Upper lobe of left lung (tissue), 6 donors: ENCODE results near the gene RMRP. TPM values are rescaled to one million over a fixed set of nuclear protein-coding genes. Genes with fewer than 3 reads are reported as not detected.

ENCODE experiments used
- ATAC-seq, 2 donors: fragments of 200-7000 bp; cut with Tn5 transposase; one replicate each; pipeline ENCODE4 v1.9.1; 2022; ENCODE audit warnings: mild to moderate bottlenecking in 2 of 2, moderate library complexity in 2 of 2; ENCODE audit not compliant: low FRiP score in 2 of 2
- DNase-seq, 2 donors: peaks; one replicate each; pipeline ENCODE4 v3.0.0-alpha.2; 2019 to 2020
- H3K27ac ChIP-seq, 4 donors: fragments of 200-600 bp; sonication (generic); one replicate each; pipeline ENCODE4 v1.5.1; 2016 to 2019
- H3K27me3 ChIP-seq, 4 donors: fragments of 200-600 bp; sonication (generic); one replicate each; pipeline ENCODE4 v1.5.1; 2017 to 2019
- H3K36me3 ChIP-seq, 4 donors: fragments of 200-600 bp; sonication (generic); one replicate each; pipeline ENCODE4 v1.5.1; 2016 to 2019
- H3K4me1 ChIP-seq, 4 donors: fragments of 200-600 bp; sonication (generic); one replicate each; pipeline ENCODE4 v1.5.1; 2018 to 2019
- H3K4me3 ChIP-seq, 4 donors: fragments of 200-600 bp; sonication (generic); one replicate each; pipeline ENCODE4 v1.5.1; 2017 to 2019; ENCODE audit warnings: mild to moderate bottlenecking in 2 of 4, moderate library complexity in 1 of 4
- H3K9me3 ChIP-seq, 4 donors: fragments of 200-600 bp; sonication (generic); one replicate each; pipeline ENCODE4 v1.5.1; 2018 to 2019
- EP300 ChIP-seq, 4 donors: sonication (generic); formaldehyde crosslinking; IDR thresholded peaks; one replicate each; pipeline ENCODE4 v1.5.1; 2017; ENCODE audit warnings: antibody characterized with exemption in 4 of 4, control low read depth in 2 of 4
- POLR2A ChIP-seq, 4 donors: fragments of 450-650 bp; IDR thresholded peaks; one replicate each; pipeline ENCODE4 v1.5.1; 2016 to 2017; ENCODE audit warnings: antibody characterized with exemption in 4 of 4, mild to moderate bottlenecking in 2 of 4
- POLR2AphosphoS5 ChIP-seq, 2 donors: sonication (generic); formaldehyde crosslinking; IDR thresholded peaks; one replicate each; pipeline ENCODE4 v1.5.1; 2017; ENCODE audit warnings: antibody characterized with exemption in 2 of 2
- WGBS, 2 donors: methylation state at CpG; one replicate each; pipeline ENCODE4 v1.1.5; 2017 to 2018; 5-methylcytosine and 5-hydroxymethylcytosine counted together
- total RNA-seq, 6 donors: library from RNA; depleted of rRNA in 4 of 6; stranded (reverse); fragments of >200 nt in 4 of 6; gene quantifications; one replicate each; pipeline versions ENCODE4 v1.1.0 to v1.2.1, GENCODE V29; 2016 to 2021
- TF ChIP-seq, protein P1 (sequence below), 6 experiments: fragments of 450-650 bp in 4 of 6; fragments of 200-600 bp in 2 of 6; sonication (generic) in 2 of 6; IDR thresholded peaks; one replicate each; pipeline ENCODE4 v1.5.1; 2016 to 2019; ENCODE audit warnings: antibody characterized with exemption in 6 of 6
- donor health status: DM: no; HTN: no; CAD: no; lungs with moderate emphysema.
- donor health status: DM: no; HTN: yes; CAD: no; lungs with severe emphysema.

RMRP gene
- total RNA-seq, 6 donors from 2014 or later: 886 to 22,003 (median 3,451) TPM

DNA sequence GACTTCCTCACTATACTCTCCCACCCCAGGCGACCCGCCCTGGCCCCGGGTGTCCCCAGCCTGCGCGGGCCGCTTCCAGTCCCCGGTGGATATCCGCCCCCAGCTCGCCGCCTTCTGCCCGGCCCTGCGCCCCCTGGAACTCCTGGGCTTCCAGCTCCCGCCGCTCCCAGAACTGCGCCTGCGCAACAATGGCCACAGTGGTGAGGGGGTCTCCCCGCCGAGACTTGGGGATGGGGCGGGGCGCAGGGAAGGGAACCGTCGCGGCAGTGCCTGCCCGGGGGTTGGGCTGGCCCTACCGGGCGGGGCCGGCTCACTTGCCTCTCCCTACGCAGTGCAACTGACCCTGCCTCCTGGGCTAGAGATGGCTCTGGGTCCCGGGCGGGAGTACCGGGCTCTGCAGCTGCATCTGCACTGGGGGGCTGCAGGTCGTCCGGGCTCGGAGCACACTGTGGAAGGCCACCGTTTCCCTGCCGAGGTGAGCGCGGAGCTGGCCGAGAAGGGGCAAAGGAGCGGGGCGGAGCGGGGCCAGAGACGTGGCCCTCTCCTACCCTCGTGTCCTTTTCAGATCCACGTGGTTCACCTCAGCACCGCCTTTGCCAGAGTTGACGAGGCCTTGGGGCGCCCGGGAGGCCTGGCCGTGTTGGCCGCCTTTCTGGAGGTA, 18.0 kb upstream of the RMRP start:
- Histone ChIP-seq H3K27me3 (no peaks in the 10 kb centered on the region), H3K9me3 (no peaks in the 10 kb centered on the region), H3K27ac (no peak overlapping the region), H3K36me3 (no peaks in the 10 kb centered on the region), H3K4me3 (peak overlapping the region; percentile 19 to 55 (median 42)), H3K4me1 (peaks cover 6 to 12% (median 12%) of the 10 kb centered on the region in 4 donors)
- TF ChIP-seq EP300 (IDR thresholded peaks at IDR 0.05) (no peak), POLR2AphosphoS5 (IDR thresholded peaks at IDR 0.05) (no peak)
- TF ChIP-seq, protein P1, sequence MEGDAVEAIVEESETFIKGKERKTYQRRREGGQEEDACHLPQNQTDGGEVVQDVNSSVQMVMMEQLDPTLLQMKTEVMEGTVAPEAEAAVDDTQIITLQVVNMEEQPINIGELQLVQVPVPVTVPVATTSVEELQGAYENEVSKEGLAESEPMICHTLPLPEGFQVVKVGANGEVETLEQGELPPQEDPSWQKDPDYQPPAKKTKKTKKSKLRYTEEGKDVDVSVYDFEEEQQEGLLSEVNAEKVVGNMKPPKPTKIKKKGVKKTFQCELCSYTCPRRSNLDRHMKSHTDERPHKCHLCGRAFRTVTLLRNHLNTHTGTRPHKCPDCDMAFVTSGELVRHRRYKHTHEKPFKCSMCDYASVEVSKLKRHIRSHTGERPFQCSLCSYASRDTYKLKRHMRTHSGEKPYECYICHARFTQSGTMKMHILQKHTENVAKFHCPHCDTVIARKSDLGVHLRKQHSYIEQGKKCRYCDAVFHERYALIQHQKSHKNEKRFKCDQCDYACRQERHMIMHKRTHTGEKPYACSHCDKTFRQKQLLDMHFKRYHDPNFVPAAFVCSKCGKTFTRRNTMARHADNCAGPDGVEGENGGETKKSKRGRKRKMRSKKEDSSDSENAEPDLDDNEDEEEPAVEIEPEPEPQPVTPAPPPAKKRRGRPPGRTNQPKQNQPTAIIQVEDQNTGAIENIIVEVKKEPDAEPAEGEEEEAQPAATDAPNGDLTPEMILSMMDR (IDR thresholded peaks at IDR 0.05): peak in 1 of 6 experiments; percentile 5
- ATAC-seq (peak; percentile 53 to 77), DNase-seq (peak in 1 of 2 donors; percentile 88)
- WGBS, 2 donors: 10 to 14% methylated on average over 23 to 35 of the region's 51 CpGs

DNA sequence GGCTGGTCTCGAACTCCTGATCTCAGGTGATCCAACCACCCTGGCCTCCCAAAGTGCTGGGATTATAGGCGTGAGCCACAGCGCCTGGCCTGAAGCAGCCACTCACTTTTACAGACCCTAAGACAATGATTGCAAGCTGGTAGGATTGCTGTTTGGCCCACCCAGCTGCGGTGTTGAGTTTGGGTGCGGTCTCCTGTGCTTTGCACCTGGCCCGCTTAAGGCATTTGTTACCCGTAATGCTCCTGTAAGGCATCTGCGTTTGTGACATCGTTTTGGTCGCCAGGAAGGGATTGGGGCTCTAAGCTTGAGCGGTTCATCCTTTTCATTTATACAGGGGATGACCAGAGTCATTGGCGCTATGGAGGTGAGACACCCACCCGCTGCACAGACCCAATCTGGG, 17.4 kb upstream of the RMRP start:
- DNase-seq (no peak), ATAC-seq (peak in 1 of 2 donors; percentile 11)
- WGBS, 2 donors: 63 to 100% methylated on average over 1 to 13 of the region's 13 CpGs
- H3K4me1 ChIP-seq: peaks cover 6 to 12% (median 12%) of the 10 kb centered on the region in 4 donors
- peak overlapping the region in 3 of 4 donors; percentile 38 to 55 (median 47) for H3K4me3 ChIP-seq
- no peaks in the 10 kb centered on the region for H3K9me3 ChIP-seq
- H3K27ac ChIP-seq: no peak overlapping the region
- H3K36me3 ChIP-seq: no peaks in the 10 kb centered on the region
- no peaks in the 10 kb centered on the region for H3K27me3 ChIP-seq
- TF ChIP-seq, protein P1 (IDR thresholded peaks at IDR 0.05): no peak
- TF ChIP-seq EP300 (IDR thresholded peaks at IDR 0.05) (no peak), POLR2AphosphoS5 (IDR thresholded peaks at IDR 0.05) (no peak), POLR2A (IDR thresholded peaks at IDR 0.05) (no peak)

DNA sequence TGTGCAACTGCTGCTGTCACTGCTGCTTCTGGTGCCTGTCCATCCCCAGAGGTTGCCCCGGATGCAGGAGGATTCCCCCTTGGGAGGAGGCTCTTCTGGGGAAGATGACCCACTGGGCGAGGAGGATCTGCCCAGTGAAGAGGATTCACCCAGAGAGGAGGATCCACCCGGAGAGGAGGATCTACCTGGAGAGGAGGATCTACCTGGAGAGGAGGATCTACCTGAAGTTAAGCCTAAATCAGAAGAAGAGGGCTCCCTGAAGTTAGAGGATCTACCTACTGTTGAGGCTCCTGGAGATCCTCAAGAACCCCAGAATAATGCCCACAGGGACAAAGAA, 16.2 kb upstream of the RMRP start:
- TF ChIP-seq POLR2AphosphoS5 (IDR thresholded peaks at IDR 0.05): no peak
- no peak for TF ChIP-seq POLR2A (IDR thresholded peaks at IDR 0.05)
- TF ChIP-seq, protein P1 (IDR thresholded peaks at IDR 0.05): no peak
- TF ChIP-seq EP300 (IDR thresholded peaks at IDR 0.05): no peak
- H3K4me3 ChIP-seq: no peak overlapping the region
- 80 to 87% methylated on average over 3 of the region's 3 CpGs for WGBS, 2 donors

DNA sequence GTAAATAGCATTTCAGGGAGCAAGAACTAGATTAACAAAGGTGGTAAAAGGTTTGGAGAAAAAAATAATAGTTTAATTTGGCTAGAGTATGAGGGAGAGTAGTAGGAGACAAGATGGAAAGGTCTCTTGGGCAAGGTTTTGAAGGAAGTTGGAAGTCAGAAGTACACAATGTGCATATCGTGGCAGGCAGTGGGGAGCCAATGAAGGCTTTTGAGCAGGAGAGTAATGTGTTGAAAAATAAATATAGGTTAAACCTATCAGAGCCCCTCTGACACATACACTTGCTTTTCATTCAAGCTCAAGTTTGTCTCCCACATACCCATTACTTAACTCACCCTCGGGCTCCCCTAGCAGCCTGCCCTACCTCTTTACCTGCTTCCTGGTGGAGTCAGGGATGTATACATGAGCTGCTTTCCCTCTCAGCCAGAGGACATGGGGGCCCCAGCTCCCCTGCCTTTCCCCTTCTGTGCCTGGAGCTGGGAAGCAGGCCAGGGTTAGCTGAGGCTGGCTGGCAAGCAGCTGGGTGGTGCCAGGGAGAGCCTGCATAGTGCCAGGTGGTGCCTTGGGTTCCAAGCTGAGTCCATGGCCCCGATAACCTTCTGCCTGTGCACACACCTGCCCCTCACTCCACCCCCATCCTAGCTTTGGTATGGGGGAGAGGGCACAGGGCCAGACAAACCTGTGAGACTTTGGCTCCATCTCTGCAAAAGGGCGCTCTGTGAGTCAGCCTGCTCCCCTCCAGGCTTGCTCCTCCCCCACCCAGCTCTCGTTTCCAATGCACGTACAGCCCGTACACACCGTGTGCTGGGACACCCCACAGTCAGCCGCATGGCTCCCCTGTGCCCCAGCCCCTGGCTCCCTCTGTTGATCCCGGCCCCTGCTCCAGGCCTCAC, 15.6 kb upstream of the RMRP start, which contains the start of gene CA9:
CA9 (plus strand) TSS at position 797 of the 893 bp plus-strand sequence; CDS start at position 829, 32 bp downstream.
- TF ChIP-seq POLR2A (IDR thresholded peaks at IDR 0.05) (no peak), POLR2AphosphoS5 (IDR thresholded peaks at IDR 0.05) (no peak), EP300 (IDR thresholded peaks at IDR 0.05) (no peak)
- TF ChIP-seq, protein P1 (IDR thresholded peaks at IDR 0.05): no peak
- Histone ChIP-seq H3K4me3 (no peak within 1 kb of the TSS), H3K9me3 (no peaks in the 10 kb centered on the region), H3K4me1 (peaks cover 6 to 12% (median 12%) of the 10 kb centered on the region in 4 donors), H3K36me3 (no peaks in the 10 kb centered on the region), H3K27ac (no peak within 1 kb of the TSS), H3K27me3 (no peaks in the 10 kb centered on the region)
- WGBS, 2 donors: 64 to 71% methylated on average over 8 to 10 of the region's 10 CpGs
- DNase-seq (peak in 1 of 2 donors; percentile 35), ATAC-seq (no peak)

More for the DNA sequence above, 16.2 kb upstream of the RMRP start:
- Histone ChIP-seq H3K27me3 (no peaks in the 10 kb centered on the region), H3K27ac (no peak overlapping the region), H3K4me1 (peaks cover 6 to 12% (median 12%) of the 10 kb centered on the region in 4 donors), H3K9me3 (no peaks in the 10 kb centered on the region), H3K36me3 (no peaks in the 10 kb centered on the region)
- no peak for DNase-seq
- no peak for ATAC-seq
